Prostate gland (tissue), 2 donors: Measurements from ENCODE around the gene LGR6. TPM values are rescaled to one million over a fixed set of nuclear protein-coding genes. Genes with fewer than 3 reads are reported as not detected.

Experiments used
- DNase-seq: peaks from one replicate; pipeline ENCODE4 v3.0.0-alpha.2; 2019; ENCODE audit warnings: low spot score
- H3K27ac ChIP-seq, 2 donors: fragments of 200-600 bp; sonication (generic); 2 replicates each; pipeline ENCODE4 v1.5.1; 2017 to 2019
- H3K27me3 ChIP-seq: fragments of 200-600 bp; sonication (generic); replicated peaks from 2 replicates; pipeline ENCODE4 v1.5.1; 2019; ENCODE audit not compliant: insufficient read depth
- H3K36me3 ChIP-seq, 2 donors: fragments of 200-600 bp; sonication (generic); 1 replicate in 1 of 2; 2 replicates in 1 of 2; pipeline versions ENCODE4 v1.5.1 to v1.8.1; 2017 to 2019
- H3K4me1 ChIP-seq: fragments of 200-600 bp; sonication (generic); replicated peaks from 2 replicates; pipeline ENCODE4 v1.5.1; 2019
- H3K4me3 ChIP-seq, 2 donors: fragments of 200-600 bp; sonication (generic); 2 replicates each; pipeline ENCODE4 v1.5.1; 2017 to 2019
- H3K9me3 ChIP-seq: fragments of 200-600 bp; sonication (generic); 2 replicates; pipeline ENCODE4 v1.5.1; 2017
- CTCF ChIP-seq, 4 experiments: fragments of 200-600 bp in 2 of 4; fragments of 450-650 bp in 2 of 4; sonication (generic) in 2 of 4; IDR thresholded peaks; 1 replicate in 3 of 4; 2 replicates in 1 of 4; pipeline ENCODE4 v1.5.1; 2016 to 2019; ENCODE audit warnings: antibody characterized with exemption in 4 of 4, mild to moderate bottlenecking in 2 of 4, moderate library complexity in 2 of 4
- POLR2A ChIP-seq: fragments of 450-650 bp; IDR thresholded peaks from one replicate; pipeline ENCODE4 v1.6.1; 2016; ENCODE audit warnings: antibody characterized with exemption, mild to moderate bottlenecking
- POLR2AphosphoS5 ChIP-seq: sonication (generic); formaldehyde crosslinking; IDR thresholded peaks from one replicate; pipeline ENCODE4 v1.6.1; 2017; ENCODE audit warnings: antibody characterized with exemption
- WGBS: methylation state at CpG from one replicate; pipeline ENCODE4 v1.1.5; 2018; 5-methylcytosine and 5-hydroxymethylcytosine counted together
- intact Hi-C: fragments of 100-400 bp; cut with DNase I; formaldehyde crosslinking; loops from one replicate; pipeline ENCODE4 v1.14.2; 2022
- total RNA-seq, 2 donors: library from RNA; depleted of rRNA; stranded (reverse); fragments of >200 nt; gene quantifications; one replicate each; pipeline ENCODE4 v1.1.0, GENCODE V29; 2016

Gene LGR6
- total RNA-seq, 2 donors from 2014 or later = 8.0 to 25.6 TPM

GRCh38 chr1:202203238-202204039 lies 9.8 kb downstream of the LGR6 start:
- Histone ChIP-seq H3K4me3 (no peak overlapping the region), H3K9me3 (no peaks in the 10 kb centered on the region), H3K27me3 (no peaks in the 10 kb centered on the region), H3K36me3 (no peaks in the 10 kb centered on the region), H3K27ac (no peak overlapping the region), H3K4me1 (peaks cover 4% of the 10 kb centered on the region)
- TF ChIP-seq POLR2A (no peak), CTCF (IDR thresholded peaks at IDR 0.05) (no peak), POLR2AphosphoS5 (no peak)
- intact Hi-C loops = no loop called here
- 77% methylated on average over 13 of the region's 13 CpGs for WGBS
- DNase-seq = no peak

GRCh38 chr1:202204065-202204464 lies 10.5 kb downstream of the LGR6 start:
- no peak for DNase-seq
- peaks cover 4% of the 10 kb centered on the region for H3K4me1 ChIP-seq
- no peak overlapping the region for H3K27ac ChIP-seq
- H3K9me3 ChIP-seq = no peaks in the 10 kb centered on the region
- no peaks in the 10 kb centered on the region for H3K36me3 ChIP-seq
- WGBS = 71% methylated on average over 1 of the region's 1 CpG
- intact Hi-C loops = no loop called here
- no peaks in the 10 kb centered on the region for H3K27me3 ChIP-seq
- TF ChIP-seq CTCF (IDR thresholded peaks at IDR 0.05) (no peak), POLR2AphosphoS5 (no peak), POLR2A (no peak)
- H3K4me3 ChIP-seq = no peak overlapping the region

GRCh38 chr1:202205523-202206190 lies 12.1 kb downstream of the LGR6 start:
- WGBS = 73% methylated on average over 5 of the region's 5 CpGs
- Histone ChIP-seq H3K27ac (no peak overlapping the region), H3K4me3 (no peak overlapping the region), H3K9me3 (no peaks in the 10 kb centered on the region), H3K36me3 (no peaks in the 10 kb centered on the region), H3K4me1 (peaks cover 4% of the 10 kb centered on the region), H3K27me3 (no peaks in the 10 kb centered on the region)
- TF ChIP-seq POLR2AphosphoS5 (no peak), CTCF (IDR thresholded peaks at IDR 0.05) (peak in 1 of 4 experiments; percentile 23)
- DNase-seq = no peak
- intact Hi-C loops = no loop called here

GRCh38 chr1:202207292-202207691 lies 13.7 kb downstream of the LGR6 start:
- H3K27ac ChIP-seq = no peak overlapping the region
- H3K36me3 ChIP-seq = no peaks in the 10 kb centered on the region
- no peaks in the 10 kb centered on the region for H3K9me3 ChIP-seq
- intact Hi-C loops = no loop called here
- no peak overlapping the region for H3K4me3 ChIP-seq
- peak; percentile 21 for TF ChIP-seq POLR2AphosphoS5
- TF ChIP-seq CTCF (IDR thresholded peaks at IDR 0.05) = no peak
- WGBS = 78% methylated on average over 1 of the region's 1 CpG
- H3K27me3 ChIP-seq = no peaks in the 10 kb centered on the region
- DNase-seq = peak; percentile 64
- peaks cover 4% of the 10 kb centered on the region for H3K4me1 ChIP-seq
